Measurements from ENCODE around the gene WHAMM.

GRCh38 chr15:82856397-82857170 is 47.2 kb downstream of the WHAMM start:
- TF ChIP-seq CTCF (IDR thresholded peaks at IDR 0.05; ENCODE audit: insufficient read depth, low read depth, low read length) (no peak), EZH2 (IDR thresholded peaks at IDR 0.05; ENCODE audit: insufficient read depth, low read length) (no peak)

Data from astrocyte (in vitro differentiated cells and primary cell).